ENCODE results near the gene MOSPD2.

DNA sequence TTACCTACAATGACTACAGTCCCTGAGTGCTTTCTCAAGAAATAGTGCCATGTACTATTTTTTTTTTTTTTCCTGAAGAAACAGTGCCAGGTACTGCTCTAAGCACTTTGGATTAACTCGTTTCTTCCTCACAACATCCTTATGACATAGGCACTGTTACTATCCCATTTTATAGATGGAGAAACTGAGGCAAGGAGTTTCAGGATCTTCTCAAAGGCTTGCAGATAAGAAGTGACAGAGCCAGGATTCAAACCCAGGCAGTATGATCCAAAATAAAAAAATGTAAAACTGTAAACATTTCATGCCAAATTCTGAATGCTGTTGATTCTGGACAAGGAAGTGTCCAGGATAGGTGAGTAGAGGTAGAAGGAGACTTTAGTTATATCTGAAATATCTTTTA, 1.5 kb upstream of the MOSPD2 start:
- TF ChIP-seq SUZ12 (IDR thresholded peaks at IDR 0.05; ENCODE audit: extremely low read depth, insufficient read depth, insufficient read length) = no peak
- TF ChIP-seq ZNF274 (IDR thresholded peaks at IDR 0.05; ENCODE audit: low read depth, low read length) = no peak
